Measurements from ENCODE around the gene ZBTB7C. TPM values are rescaled to one million over a fixed set of nuclear protein-coding genes. Genes with fewer than 3 reads are reported as not detected.

Gene ZBTB7C
- total and polyA plus RNA-seq, 2 experiments from 2014 or later = 2.3 to 5.5 TPM

DNA sequence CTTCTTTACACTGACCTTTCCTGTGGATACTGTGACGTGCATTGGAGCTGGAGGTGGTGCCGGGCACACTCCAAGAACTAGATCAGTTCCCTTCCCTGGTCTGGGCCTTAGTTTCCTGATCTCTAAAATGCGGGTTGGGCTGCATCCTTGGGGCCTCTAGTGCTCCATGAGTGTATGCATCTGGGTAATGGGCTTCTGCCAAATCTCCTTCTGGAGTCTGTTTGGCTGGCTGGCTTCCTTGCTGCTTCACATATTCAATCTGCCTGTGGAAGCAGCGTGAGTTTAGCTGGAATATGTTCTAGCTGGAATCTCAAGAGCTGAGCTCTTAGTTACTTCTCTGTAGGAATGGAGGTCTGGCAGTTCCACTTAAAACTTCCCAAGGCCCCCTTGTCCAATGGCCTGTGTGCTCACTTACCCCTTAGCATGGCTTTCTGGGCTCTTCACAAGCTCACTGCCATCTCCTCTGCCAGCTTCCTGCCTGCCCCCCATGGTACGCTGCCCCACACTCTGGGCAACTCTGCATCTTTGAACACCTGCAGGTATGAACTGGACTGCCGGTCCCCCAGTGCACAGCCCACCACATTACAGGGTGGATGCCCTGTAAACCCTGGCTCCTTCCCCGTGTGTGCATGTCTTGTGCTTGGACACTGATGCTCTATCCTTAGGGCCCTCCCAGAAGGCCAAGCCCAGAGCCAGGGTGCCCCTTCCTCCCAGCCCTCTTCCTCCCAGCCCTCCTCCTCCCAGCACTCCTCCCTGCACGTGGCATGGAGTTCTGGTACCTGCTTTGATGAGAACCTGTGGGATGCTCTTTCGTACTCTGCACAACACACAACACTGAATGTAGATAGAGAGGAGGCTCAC is 375.2 kb downstream of the ZBTB7C start:
- TF ChIP-seq, protein P1, sequence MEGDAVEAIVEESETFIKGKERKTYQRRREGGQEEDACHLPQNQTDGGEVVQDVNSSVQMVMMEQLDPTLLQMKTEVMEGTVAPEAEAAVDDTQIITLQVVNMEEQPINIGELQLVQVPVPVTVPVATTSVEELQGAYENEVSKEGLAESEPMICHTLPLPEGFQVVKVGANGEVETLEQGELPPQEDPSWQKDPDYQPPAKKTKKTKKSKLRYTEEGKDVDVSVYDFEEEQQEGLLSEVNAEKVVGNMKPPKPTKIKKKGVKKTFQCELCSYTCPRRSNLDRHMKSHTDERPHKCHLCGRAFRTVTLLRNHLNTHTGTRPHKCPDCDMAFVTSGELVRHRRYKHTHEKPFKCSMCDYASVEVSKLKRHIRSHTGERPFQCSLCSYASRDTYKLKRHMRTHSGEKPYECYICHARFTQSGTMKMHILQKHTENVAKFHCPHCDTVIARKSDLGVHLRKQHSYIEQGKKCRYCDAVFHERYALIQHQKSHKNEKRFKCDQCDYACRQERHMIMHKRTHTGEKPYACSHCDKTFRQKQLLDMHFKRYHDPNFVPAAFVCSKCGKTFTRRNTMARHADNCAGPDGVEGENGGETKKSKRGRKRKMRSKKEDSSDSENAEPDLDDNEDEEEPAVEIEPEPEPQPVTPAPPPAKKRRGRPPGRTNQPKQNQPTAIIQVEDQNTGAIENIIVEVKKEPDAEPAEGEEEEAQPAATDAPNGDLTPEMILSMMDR (IDR thresholded peaks at IDR 0.05; ENCODE audit: low read depth, low read length) = no peak
- Histone ChIP-seq H3K9me3 (ENCODE audit: low read depth) (no peaks in the 10 kb centered on the region), H3K4me1 (ENCODE audit: low read depth) (peaks cover 6% of the 10 kb centered on the region), H3K27me3 (no peaks in the 10 kb centered on the region), H3K27ac (peak overlapping the region; percentile 0), H3K36me3 (no peaks in the 10 kb centered on the region), H3K4me3 (no peak overlapping the region)
- DNase-seq (ENCODE audit: low read depth in 1 of 2, low spot score in 1 of 2) = peak in 1 of 2 donors; percentile 35

DNA sequence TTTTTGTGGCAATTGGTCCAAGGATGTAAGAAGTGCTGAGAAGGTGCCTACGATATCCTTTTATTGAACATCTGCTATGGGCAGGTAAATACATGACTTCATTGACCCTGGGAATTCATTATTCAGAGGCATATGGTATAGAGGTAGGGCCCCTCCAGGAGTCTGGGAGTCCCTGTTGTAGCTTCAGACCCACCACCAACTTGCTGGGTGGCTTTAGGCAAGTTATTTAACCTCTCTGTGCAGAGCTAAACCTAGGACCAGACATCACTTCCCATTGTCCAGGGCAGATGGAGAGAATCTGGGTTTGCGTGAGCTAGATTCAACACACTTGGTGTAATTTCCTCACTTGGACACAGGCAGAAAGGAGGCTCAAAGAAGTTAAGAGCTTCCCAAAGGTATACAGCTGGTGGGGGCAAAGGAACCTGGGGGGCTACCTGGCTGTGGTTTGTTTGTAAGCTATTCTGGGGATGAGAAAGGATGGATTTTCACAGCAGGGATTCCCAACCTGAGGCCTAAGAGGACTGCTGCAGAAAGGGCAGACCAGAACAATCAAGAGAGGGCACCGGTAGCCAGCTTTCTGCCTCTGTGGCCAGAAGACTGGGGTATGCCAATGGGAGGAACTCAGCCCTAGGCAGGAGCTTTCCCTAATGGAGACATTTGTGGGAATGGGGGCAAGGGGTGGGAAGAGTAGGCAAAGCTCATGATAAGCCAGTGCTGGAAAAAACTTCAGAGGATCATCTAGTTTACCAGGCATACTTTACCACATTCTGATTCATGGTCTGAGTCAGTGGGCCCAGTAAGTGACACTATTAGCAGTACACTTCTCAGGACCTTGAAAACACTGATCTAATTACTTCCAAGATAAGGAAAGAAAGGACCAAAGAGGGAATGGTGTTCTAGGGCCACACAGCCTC is 376.1 kb downstream of the ZBTB7C start:
- no peak overlapping the region for H3K27ac ChIP-seq
- peaks cover 6% of the 10 kb centered on the region for H3K4me1 ChIP-seq (ENCODE audit: low read depth)
- no peaks in the 10 kb centered on the region for H3K9me3 ChIP-seq (ENCODE audit: low read depth)
- no peak overlapping the region for H3K4me3 ChIP-seq
- peak in 1 of 2 donors; percentile 54 for DNase-seq (ENCODE audit: low read depth in 1 of 2, low spot score in 1 of 2)
- H3K36me3 ChIP-seq = no peaks in the 10 kb centered on the region
- H3K27me3 ChIP-seq = no peaks in the 10 kb centered on the region
- TF ChIP-seq, protein P1 (IDR thresholded peaks at IDR 0.05; ENCODE audit: low read depth, low read length) = no peak

DNA sequence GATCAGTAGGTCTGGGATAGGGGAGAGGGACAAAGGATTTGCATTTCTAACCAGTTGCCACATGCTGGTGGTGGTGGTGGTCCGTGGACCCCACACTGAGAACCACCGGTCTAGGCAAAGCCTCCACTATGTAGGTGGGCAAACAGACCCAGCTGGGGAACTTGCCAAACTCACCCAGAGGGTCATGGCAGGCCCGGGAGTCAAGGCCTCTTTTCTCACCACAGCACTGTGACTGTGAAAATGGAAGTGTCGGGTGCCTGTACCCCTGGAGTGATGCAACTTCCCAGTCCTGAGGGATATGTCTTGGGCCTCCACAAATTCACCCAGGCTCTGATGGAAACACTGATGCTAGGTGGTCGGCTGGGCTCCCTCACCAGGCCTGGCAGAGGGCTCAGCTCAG is 377.5 kb downstream of the ZBTB7C start:
- H3K4me1 ChIP-seq (ENCODE audit: low read depth) = peaks cover 14% of the 10 kb centered on the region
- no peaks in the 10 kb centered on the region for H3K27me3 ChIP-seq
- no peak for DNase-seq (ENCODE audit: low read depth in 1 of 2, low spot score in 1 of 2)
- no peaks in the 10 kb centered on the region for H3K9me3 ChIP-seq (ENCODE audit: low read depth)
- H3K4me3 ChIP-seq = no peak overlapping the region
- H3K27ac ChIP-seq = no peak overlapping the region
- TF ChIP-seq, protein P1 (IDR thresholded peaks at IDR 0.05; ENCODE audit: low read depth, low read length) = no peak
- no peaks in the 10 kb centered on the region for H3K36me3 ChIP-seq

DNA sequence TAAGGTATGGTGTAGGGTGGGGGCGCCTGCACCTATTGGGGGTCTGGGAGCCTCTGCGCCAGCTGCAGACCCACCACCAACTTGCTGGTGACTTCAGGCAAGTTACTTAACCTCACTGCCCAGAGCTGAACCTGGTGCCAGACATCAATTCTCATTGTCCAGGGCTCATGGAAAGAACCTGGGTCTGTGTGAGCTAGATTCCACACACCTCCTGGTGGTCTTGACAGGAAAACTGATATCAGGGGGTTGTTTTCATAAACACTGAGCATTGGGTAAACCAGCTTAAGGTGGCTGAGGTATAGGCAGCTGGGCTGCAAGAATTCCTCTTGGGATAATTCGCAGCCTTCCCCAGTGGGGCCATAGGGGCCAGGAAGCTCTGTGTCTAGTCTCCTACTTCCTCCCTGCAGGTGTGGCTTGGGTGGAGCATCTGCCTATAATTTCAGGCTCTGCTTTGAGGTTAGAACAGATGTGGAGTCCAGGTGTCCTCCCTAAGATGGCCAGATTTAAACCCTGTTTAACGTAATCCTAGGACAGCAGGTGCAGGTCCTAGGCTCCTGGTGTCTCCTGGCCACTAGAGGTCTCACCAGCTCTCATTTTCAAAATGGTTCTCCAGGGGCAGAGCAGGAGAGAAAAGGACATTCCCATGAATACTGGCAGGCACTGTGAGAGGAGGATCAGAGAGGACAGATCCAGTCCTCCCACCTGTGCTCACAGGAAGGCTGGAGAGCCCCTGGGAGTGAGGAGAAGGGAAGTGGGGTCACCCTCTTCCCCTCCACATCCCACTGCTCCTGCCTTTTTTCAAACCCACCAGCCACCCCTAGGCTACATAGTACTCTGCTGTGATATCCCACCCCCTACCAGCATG is 378.3 kb downstream of the ZBTB7C start:
- DNase-seq (ENCODE audit: low read depth in 1 of 2, low spot score in 1 of 2) = peak; percentile 73 to 77
- TF ChIP-seq, protein P1 (IDR thresholded peaks at IDR 0.05; ENCODE audit: low read depth, low read length) = peak; percentile 87
- H3K27ac ChIP-seq = no peak overlapping the region

More for the DNA sequence above, 378.3 kb downstream of the ZBTB7C start:
- H3K9me3 ChIP-seq (ENCODE audit: low read depth) = no peaks in the 10 kb centered on the region
- no peaks in the 10 kb centered on the region for H3K27me3 ChIP-seq
- peaks cover 14% of the 10 kb centered on the region for H3K4me1 ChIP-seq (ENCODE audit: low read depth)
- H3K36me3 ChIP-seq = no peaks in the 10 kb centered on the region
- no peak overlapping the region for H3K4me3 ChIP-seq

Measured in cardiac muscle cell (in vitro differentiated cells and primary cell).